GM12892 (cell line): ENCODE results near the gene FRMD7.

ENCODE experiments used
- POLR2A ChIP-seq: IDR thresholded peaks from 2 replicates; pipeline ENCODE4 v1.6.1; 2011; ENCODE audit warnings: low read depth, low read length, control low read depth
- POLR2AphosphoS5 ChIP-seq: IDR thresholded peaks from 2 replicates; pipeline ENCODE4 v1.6.1; 2011; ENCODE audit warnings: low read depth, low read length, control low read depth

DNA sequence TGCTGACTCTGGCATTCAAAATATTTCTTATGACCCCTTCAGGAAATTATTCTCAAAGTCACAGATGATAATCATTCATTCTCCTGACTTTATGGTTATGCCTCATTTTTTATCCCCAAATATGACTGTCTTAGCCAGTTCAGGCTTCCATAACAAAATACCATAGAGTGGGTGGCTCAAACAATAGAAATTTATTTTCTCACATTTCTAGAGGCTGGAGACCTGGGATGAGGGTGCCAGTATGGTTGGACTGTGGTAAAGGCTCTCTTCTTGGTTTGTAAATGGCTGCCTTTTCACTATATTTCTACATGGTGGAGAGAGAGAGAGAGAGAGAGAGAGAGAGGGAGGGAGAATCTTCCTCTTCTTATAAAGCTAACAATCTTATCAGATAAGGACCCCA, 20.5 kb downstream of the FRMD7 start:
- TF ChIP-seq POLR2A (no peak), POLR2AphosphoS5 (no peak)
